Breast epithelium (tissue), 3 donors: ENCODE results near the gene RTN4RL1.

ENCODE experiments used
- CTCF ChIP-seq, 3 donors: fragments of 450-650 bp; IDR thresholded peaks; one replicate each; pipeline ENCODE4 v1.5.1; 2016 to 2017; ENCODE audit warnings: antibody characterized with exemption in 3 of 3, mild to moderate bottlenecking in 3 of 3, moderate library complexity in 3 of 3
- POLR2A ChIP-seq: fragments of 450-650 bp; IDR thresholded peaks from one replicate; pipeline ENCODE4 v1.6.1; 2016; ENCODE audit warnings: antibody characterized with exemption, mild to moderate bottlenecking, moderate library complexity
- POLR2AphosphoS5 ChIP-seq, 3 donors: sonication (generic); formaldehyde crosslinking; IDR thresholded peaks; one replicate each; pipeline ENCODE4 v1.6.1; 2017; ENCODE audit warnings: antibody characterized with exemption in 3 of 3

DNA sequence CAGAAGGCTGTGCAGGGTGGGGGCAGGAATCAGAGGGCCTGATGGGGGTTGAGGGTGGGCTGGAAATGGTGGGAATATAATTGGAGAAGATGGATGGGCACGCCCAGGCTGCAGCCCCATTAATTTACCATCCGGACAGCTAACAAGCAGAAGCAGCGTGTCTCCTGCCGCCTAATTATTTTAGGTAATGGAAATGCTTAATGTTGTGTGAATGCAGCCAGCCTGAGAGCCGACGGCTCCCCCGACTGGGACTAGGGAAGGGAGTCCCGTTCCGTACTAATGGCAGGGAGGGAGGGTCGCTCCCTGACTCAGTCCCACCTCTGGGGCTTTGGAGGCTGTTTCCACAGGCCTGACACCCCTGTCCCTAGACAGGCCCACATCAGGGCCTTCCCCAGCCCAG, 12.0 kb upstream of the RTN4RL1 start:
- TF ChIP-seq CTCF (IDR thresholded peaks at IDR 0.05) = no peak
- TF ChIP-seq POLR2AphosphoS5 (IDR thresholded peaks at IDR 0.05) = no peak
- no peak for TF ChIP-seq POLR2A
